ENCODE data around the gene TRIM47.

DNA sequence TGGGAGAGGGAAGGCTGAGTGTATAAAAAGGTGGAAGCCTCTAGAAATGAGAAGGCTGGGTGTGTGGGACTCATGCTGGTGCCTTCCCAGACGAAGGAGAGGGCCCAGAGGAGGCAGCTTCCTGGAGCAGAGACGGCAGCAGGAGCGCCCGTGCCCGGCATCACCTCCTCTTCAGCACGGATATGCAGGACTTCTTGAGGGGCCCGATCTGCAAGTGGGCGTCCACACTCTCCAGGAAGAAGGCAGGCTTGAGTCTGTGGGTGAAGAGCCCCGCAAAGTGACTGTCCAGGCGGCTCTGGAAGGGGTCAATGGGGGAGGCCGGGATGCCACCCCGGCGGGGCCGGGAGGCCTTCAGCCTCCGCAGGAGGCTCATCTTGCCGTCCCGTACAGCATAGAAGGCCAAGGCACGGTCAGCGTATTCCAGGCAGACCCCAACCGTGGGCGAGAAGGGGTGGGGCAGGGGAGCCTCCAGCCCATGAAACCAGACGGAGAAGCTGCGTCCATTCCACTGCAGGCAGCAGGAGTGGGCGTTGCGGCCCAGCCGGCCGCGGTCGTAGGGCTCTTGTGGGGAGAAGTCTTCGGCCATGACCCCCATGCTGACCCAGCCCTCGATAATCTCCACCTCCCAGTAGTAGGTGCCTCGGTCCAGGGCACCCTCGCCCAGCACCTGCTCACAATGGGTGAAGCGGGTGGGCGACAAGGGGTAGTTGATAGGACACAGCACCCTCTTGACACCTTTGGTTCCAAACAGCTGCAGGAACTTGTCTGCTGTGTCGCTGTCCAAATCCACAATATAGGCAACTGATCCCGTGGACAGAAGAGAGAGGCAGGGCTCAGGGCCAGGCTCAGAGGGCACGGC, 3.8 kb downstream of the TRIM47 start:
- TF ChIP-seq, protein P1, sequence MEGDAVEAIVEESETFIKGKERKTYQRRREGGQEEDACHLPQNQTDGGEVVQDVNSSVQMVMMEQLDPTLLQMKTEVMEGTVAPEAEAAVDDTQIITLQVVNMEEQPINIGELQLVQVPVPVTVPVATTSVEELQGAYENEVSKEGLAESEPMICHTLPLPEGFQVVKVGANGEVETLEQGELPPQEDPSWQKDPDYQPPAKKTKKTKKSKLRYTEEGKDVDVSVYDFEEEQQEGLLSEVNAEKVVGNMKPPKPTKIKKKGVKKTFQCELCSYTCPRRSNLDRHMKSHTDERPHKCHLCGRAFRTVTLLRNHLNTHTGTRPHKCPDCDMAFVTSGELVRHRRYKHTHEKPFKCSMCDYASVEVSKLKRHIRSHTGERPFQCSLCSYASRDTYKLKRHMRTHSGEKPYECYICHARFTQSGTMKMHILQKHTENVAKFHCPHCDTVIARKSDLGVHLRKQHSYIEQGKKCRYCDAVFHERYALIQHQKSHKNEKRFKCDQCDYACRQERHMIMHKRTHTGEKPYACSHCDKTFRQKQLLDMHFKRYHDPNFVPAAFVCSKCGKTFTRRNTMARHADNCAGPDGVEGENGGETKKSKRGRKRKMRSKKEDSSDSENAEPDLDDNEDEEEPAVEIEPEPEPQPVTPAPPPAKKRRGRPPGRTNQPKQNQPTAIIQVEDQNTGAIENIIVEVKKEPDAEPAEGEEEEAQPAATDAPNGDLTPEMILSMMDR (IDR thresholded peaks at IDR 0.05) = no peak
- TF ChIP-seq POLR2AphosphoS5 (IDR thresholded peaks at IDR 0.05; ENCODE audit: low read depth, low read length) (no peak; the same call in 1 of the 2 replicates), SIN3A (IDR thresholded peaks at IDR 0.05; ENCODE audit: borderline replicate concordance, insufficient read depth, low read depth, low read length) (no peak), TCF7L2 (IDR thresholded peaks at IDR 0.05; ENCODE audit: low read depth, low read length) (no peak)
- TF ChIP-seq, protein P2, sequence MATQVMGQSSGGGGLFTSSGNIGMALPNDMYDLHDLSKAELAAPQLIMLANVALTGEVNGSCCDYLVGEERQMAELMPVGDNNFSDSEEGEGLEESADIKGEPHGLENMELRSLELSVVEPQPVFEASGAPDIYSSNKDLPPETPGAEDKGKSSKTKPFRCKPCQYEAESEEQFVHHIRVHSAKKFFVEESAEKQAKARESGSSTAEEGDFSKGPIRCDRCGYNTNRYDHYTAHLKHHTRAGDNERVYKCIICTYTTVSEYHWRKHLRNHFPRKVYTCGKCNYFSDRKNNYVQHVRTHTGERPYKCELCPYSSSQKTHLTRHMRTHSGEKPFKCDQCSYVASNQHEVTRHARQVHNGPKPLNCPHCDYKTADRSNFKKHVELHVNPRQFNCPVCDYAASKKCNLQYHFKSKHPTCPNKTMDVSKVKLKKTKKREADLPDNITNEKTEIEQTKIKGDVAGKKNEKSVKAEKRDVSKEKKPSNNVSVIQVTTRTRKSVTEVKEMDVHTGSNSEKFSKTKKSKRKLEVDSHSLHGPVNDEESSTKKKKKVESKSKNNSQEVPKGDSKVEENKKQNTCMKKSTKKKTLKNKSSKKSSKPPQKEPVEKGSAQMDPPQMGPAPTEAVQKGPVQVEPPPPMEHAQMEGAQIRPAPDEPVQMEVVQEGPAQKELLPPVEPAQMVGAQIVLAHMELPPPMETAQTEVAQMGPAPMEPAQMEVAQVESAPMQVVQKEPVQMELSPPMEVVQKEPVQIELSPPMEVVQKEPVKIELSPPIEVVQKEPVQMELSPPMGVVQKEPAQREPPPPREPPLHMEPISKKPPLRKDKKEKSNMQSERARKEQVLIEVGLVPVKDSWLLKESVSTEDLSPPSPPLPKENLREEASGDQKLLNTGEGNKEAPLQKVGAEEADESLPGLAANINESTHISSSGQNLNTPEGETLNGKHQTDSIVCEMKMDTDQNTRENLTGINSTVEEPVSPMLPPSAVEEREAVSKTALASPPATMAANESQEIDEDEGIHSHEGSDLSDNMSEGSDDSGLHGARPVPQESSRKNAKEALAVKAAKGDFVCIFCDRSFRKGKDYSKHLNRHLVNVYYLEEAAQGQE (IDR thresholded peaks at IDR 0.05; ENCODE audit: insufficient read depth in 1 of 2, low read depth in 2 of 2, low read length in 1 of 2) = peak; percentile 68 to 73
